Measurements from ENCODE around the gene SCN2A.

DNA sequence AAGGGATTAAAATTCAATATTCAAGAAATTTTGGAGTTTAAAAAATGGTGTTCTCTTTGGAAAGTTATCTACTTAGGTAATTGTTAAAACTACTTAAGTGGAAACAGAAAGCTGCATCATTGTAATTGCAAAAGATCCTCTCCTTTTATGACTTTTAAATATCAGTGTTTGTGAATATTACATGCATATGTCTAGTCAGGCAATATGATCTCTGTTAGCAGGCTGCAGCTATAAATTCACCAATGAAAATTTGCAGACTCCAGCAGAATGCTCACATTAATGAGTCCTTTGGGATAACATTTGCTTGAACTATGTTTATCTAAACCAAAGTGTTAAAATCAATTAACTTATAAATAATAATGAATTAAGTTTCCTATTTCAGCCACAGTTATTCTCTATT is 171.1 kb downstream of the SCN2A start:
- TF ChIP-seq GATA2 (IDR thresholded peaks at IDR 0.05; ENCODE audit: low read depth, low read length): no peak
- TF ChIP-seq GATA3 (IDR thresholded peaks at IDR 0.05; ENCODE audit: low read depth, low read length): no peak

Data from SH-SY5Y (cell line).